ENCODE results near the gene MFSD1.

DNA sequence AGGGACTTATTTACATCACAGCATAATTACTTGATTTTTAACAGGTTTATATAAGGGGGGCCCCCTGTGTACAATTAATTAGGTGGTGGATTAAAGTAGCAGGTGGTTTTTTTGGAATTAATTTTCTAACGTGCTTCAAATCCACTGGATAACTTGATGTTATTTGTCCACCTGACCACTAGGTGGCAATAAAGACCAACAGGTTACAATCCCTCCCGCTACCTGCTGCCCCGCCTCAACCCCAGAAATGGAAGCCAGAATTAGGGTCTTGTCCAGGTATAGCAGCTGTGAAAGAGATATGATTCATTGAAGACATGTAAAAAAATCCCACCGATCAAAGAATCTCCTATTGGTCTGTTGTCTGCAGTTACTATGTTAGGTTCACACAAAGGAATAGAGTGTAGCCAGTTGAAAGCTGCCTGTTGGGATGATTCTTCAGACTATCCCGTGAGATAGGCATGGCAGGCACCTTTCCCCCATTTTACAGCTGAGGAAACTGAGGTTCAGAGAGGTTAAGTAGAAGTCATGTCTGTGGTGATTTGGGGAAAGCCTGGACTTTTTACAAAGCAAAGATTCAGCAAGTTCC lies 44.0 kb downstream of the MFSD1 start:
- TF ChIP-seq FOXA1 (IDR thresholded peaks at IDR 0.05) (no peak), ELF4 (IDR thresholded peaks at IDR 0.05) (no peak), SUZ12 (IDR thresholded peaks at IDR 0.05) (no peak), BHLHE40 (IDR thresholded peaks at IDR 0.05; ENCODE audit: borderline replicate concordance) (no peak)

All from HEK293T (cell line).